ENCODE results near the gene LRP1B.

LRP1B gene

GRCh38 chr2:141601511-141602152 is 529.2 kb downstream of the LRP1B start:
- DNase-seq (ENCODE audit: low read depth in 3 of 3, low spot score in 1 of 3): no peak

- DNase-seq (ENCODE audit: low read depth in 3 of 3, low spot score in 1 of 3): no peak
These were observed 531.1 kb downstream of the LRP1B start for GRCh38 chr2:141599721-141600120.

GRCh38 chr2:141598982-141599381 is 531.8 kb downstream of the LRP1B start:
- DNase-seq (ENCODE audit: low read depth in 3 of 3, low spot score in 1 of 3): no peak

- DNase-seq (ENCODE audit: low read depth in 3 of 3, low spot score in 1 of 3): no peak
These were observed 535.4 kb downstream of the LRP1B start for GRCh38 chr2:141595316-141595920.

- DNase-seq (ENCODE audit: low read depth in 3 of 3, low spot score in 1 of 3): no peak
These were observed 539.0 kb downstream of the LRP1B start for GRCh38 chr2:141591787-141592186.

GRCh38 chr2:141590620-141591019 is 540.2 kb downstream of the LRP1B start:
- DNase-seq (ENCODE audit: low read depth in 3 of 3, low spot score in 1 of 3): no peak

GRCh38 chr2:141589314-141589713 is 541.5 kb downstream of the LRP1B start:
- no peak for DNase-seq (ENCODE audit: low read depth in 3 of 3, low spot score in 1 of 3)

GRCh38 chr2:141586985-141587384 is 543.8 kb downstream of the LRP1B start:
- DNase-seq (ENCODE audit: low read depth in 3 of 3, low spot score in 1 of 3): no peak

- no peak for DNase-seq (ENCODE audit: low read depth in 3 of 3, low spot score in 1 of 3)
These were observed 548.6 kb downstream of the LRP1B start for GRCh38 chr2:141582213-141582612.

GRCh38 chr2:141579071-141579470 is 551.7 kb downstream of the LRP1B start:
- DNase-seq (ENCODE audit: low read depth in 3 of 3, low spot score in 1 of 3): no peak

GRCh38 chr2:141570474-141571131 is 560.2 kb downstream of the LRP1B start:
- no peak for DNase-seq (ENCODE audit: low read depth in 3 of 3, low spot score in 1 of 3)

- no peak for DNase-seq (ENCODE audit: low read depth in 3 of 3, low spot score in 1 of 3)
These were observed 560.9 kb downstream of the LRP1B start for GRCh38 chr2:141569941-141570340.

GRCh38 chr2:141565597-141565996 is 565.2 kb downstream of the LRP1B start:
- DNase-seq (ENCODE audit: low read depth in 3 of 3, low spot score in 1 of 3): no peak

GRCh38 chr2:141560723-141561122 is 570.1 kb downstream of the LRP1B start:
- no peak for DNase-seq (ENCODE audit: low read depth in 3 of 3, low spot score in 1 of 3)

GRCh38 chr2:141557329-141558095 is 573.3 kb downstream of the LRP1B start:
- no peak for DNase-seq (ENCODE audit: low read depth in 3 of 3, low spot score in 1 of 3)

GRCh38 chr2:141555876-141556470 is 574.8 kb downstream of the LRP1B start:
- DNase-seq (ENCODE audit: low read depth in 3 of 3, low spot score in 1 of 3): no peak

- DNase-seq (ENCODE audit: low read depth in 3 of 3, low spot score in 1 of 3): no peak
These were observed 576.0 kb downstream of the LRP1B start for GRCh38 chr2:141554810-141555209.

GRCh38 chr2:141534666-141535362 is 596.0 kb downstream of the LRP1B start:
- DNase-seq (ENCODE audit: low read depth in 3 of 3, low spot score in 1 of 3): no peak

GRCh38 chr2:141529659-141530058 is 601.2 kb downstream of the LRP1B start:
- DNase-seq (ENCODE audit: low read depth in 3 of 3, low spot score in 1 of 3): no peak

- DNase-seq (ENCODE audit: low read depth in 3 of 3, low spot score in 1 of 3): no peak
These were observed 601.8 kb downstream of the LRP1B start for GRCh38 chr2:141528990-141529389.

- DNase-seq (ENCODE audit: low read depth in 3 of 3, low spot score in 1 of 3): no peak
These were observed 604.1 kb downstream of the LRP1B start for GRCh38 chr2:141526760-141527159.

Data from stimulated activated CD4-positive, alpha-beta T cell treated with anti-CD3 and anti-CD28 coated beads, TNF-alpha, amount 100 ng/mL, for 1 hour (primary cell).